ENCODE data around the gene AIFM1.

The AIFM1 gene

DNA sequence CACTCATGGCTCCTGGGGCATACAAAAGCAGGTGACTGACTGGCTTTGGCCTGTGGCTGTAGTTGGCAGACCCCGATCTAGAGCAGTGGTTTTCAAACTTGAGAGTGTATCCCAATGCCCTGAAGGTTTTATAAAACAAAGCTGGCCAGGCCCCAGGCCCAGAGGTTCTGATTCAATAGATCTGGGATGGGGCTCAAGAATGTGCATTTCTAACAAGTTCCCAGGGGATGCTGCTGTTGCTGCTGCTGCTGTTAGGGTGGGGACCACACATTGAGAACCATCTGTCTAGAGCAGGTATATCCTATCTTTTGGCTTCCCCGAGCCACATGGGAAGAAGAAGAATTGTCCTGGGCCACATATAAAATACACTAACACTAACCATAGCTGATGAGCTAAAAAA, 7.3 kb downstream of the AIFM1 start:
- Mint-ChIP-seq H3K4me1 (peaks cover 26% of the 10 kb centered on the region), H3K27me3 (no peaks in the 10 kb centered on the region), H3K4me3 (no peak overlapping the region), H3K27ac (no peak overlapping the region), H3K36me3 (ENCODE audit: low read depth) (peaks cover 9% of the 10 kb centered on the region), H3K9me3 (no peaks in the 10 kb centered on the region)
- DNase-seq = no peak
- no peak for ATAC-seq

DNA sequence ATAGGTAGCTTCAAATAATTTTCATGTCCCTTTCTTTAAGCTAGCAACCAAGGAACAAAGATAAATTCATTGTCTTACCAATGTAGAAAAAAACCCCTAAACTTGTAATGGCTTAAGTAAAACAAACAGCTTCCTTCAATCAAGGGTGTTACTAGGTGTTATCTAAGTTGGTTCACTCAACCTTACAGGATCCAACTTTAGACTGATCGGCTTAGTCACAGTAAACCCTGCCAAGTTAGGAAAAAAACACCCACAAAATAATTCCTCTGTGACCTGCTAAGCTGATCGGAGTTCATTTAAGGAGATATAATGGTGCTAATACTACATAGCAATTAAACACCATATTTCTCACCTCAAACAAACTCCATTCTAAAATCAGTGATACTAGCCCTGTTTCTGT, 10.1 kb downstream of the AIFM1 start:
- no peaks in the 10 kb centered on the region for H3K27me3 Mint-ChIP-seq
- DNase-seq (no peak), ATAC-seq (no peak)
- no peak overlapping the region for H3K27ac Mint-ChIP-seq
- H3K4me1 Mint-ChIP-seq = peaks cover 13% of the 10 kb centered on the region
- H3K9me3 Mint-ChIP-seq = no peaks in the 10 kb centered on the region
- H3K36me3 Mint-ChIP-seq (ENCODE audit: low read depth) = peaks cover 9% of the 10 kb centered on the region
- H3K4me3 Mint-ChIP-seq = no peak overlapping the region

DNA sequence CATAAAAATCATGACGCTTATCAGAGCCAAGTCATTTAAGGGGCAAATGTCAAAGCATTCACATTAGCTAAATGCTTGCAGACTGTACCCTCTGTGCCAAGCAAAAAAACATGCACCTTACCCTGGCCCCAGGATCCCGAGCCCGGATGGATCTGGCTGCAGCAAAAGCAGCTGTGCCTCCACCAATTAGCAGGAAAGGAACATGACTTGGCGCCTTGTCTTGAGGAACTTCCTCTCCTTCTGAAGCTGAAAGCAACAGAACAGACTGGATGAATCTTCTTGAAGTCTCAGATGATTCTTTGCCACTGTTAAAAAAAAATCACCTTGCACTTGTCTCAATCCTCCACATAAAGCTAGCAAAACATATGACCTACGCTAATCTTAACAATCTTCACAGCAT, 18.0 kb downstream of the AIFM1 start:
- Mint-ChIP-seq H3K9me3 (no peaks in the 10 kb centered on the region), H3K4me1 (no peaks in the 10 kb centered on the region), H3K4me3 (no peak overlapping the region)

DNA sequence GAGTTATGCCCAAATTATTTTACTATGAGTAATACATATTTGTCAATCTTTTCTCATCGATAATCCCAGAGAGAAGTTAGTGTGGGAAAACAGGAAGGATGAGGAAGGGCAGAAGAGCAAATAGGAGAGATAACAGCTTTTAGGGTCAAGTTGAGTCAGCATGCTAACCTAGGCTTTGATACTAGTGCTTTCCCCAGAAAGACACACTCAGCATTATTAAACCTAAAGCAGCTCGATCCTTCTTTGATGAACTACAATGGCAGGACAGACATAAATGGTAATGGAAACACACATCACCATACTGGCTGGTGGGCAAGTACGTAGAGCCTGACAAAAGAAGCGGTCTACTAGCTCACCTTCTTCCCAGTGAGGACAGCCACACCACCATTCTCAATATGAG, 20.5 kb downstream of the AIFM1 start:
- peaks cover 27% of the 10 kb centered on the region for H3K36me3 Mint-ChIP-seq (ENCODE audit: low read depth)
- ATAC-seq (no peak), DNase-seq (no peak)
- no peak overlapping the region for H3K4me3 Mint-ChIP-seq
- no peaks in the 10 kb centered on the region for H3K9me3 Mint-ChIP-seq
- no peaks in the 10 kb centered on the region for H3K4me1 Mint-ChIP-seq
- H3K27me3 Mint-ChIP-seq = no peaks in the 10 kb centered on the region
- no peak overlapping the region for H3K27ac Mint-ChIP-seq

More for the DNA sequence above, 18.0 kb downstream of the AIFM1 start:
- ATAC-seq (no peak), DNase-seq (no peak)
- Mint-ChIP-seq H3K36me3 (ENCODE audit: low read depth) (peaks cover 23% of the 10 kb centered on the region), H3K27ac (no peak overlapping the region), H3K27me3 (no peaks in the 10 kb centered on the region)

DNA sequence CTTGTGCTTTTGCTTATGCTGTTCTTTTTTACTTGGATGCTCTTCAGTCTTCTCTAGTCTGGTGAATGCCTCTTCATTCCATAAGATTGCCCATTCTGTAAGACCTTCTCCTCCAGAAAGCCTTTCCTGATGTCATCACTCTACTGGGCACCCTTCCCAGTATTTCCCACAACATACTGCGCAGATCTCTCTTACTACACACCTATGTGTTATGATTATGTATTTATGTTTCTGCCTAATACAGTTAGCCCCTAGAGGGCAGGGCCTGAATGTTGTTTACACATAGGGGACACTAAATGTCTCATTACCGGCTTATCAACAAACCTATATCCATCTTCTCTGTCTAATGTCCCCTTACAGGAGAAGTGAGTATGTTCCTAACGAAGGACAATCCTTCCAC, 21.1 kb downstream of the AIFM1 start:
- H3K27me3 Mint-ChIP-seq = no peaks in the 10 kb centered on the region
- H3K27ac Mint-ChIP-seq = no peak overlapping the region
- no peak overlapping the region for H3K4me3 Mint-ChIP-seq
- no peaks in the 10 kb centered on the region for H3K4me1 Mint-ChIP-seq
- DNase-seq (no peak), ATAC-seq (no peak)
- H3K9me3 Mint-ChIP-seq = no peaks in the 10 kb centered on the region
- H3K36me3 Mint-ChIP-seq (ENCODE audit: low read depth) = peaks cover 29% of the 10 kb centered on the region

DNA sequence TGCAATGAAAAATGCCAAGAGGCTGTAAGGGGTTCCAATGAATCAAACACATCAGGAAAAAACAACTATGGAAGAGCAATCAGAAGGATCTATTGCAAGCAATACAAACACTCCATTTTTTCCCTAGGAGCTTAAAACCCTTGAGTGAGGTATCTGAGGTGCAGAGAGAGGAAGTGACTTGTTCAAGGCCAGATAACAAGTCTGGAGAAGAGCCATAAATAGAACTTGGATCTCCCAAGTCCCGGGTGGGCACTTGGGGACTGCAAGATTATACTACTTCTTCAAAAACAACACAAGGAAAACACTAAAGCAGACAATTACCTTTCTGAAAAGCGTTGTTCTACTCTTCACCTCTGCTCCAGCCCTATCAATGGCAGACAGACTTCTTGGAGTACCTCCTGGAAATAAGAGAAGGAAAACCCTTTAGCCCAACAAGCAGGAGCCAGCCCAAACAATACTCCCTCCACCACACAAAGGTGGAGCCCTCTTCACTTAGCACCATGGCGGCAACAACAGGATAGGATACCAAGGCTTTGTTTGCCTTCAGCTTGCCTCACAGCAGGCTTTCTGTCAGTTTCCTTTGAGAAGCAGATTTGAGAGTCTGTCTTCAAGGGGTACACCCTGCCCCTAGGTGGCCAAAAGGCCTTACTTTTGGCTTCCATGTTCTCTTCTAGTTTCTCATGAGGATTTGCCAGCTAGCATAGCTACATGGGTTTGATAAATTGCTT, 26.0 kb downstream of the AIFM1 start:
- no peak overlapping the region for H3K27ac Mint-ChIP-seq
- H3K36me3 Mint-ChIP-seq (ENCODE audit: low read depth) = peaks cover 34% of the 10 kb centered on the region

DNA sequence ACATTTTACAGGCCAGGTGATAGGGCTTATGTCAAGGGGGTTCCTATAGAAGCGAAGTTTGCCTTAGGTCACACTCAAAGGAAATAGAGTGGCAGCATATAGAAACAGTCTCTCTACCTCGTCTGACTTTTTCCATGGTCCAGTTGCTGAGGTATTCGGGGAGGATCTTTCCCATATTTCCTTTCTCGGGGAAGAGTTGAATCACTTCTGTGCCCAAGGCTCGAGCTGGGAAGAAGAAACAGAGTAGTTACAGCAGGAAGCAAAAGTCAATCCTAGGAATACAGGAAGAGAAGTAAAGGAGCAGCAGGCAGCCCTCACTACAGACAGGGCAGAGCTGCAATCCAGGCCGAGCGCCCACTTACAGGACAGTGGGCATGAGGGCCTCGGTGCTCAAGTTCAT, 28.7 kb downstream of the AIFM1 start:
- Mint-ChIP-seq H3K4me3 (no peak overlapping the region), H3K27me3 (no peaks in the 10 kb centered on the region), H3K4me1 (no peaks in the 10 kb centered on the region), H3K9me3 (no peaks in the 10 kb centered on the region), H3K27ac (no peak overlapping the region), H3K36me3 (ENCODE audit: low read depth) (peaks cover 22% of the 10 kb centered on the region)
- ATAC-seq (no peak), DNase-seq (no peak)

More for the DNA sequence above, 26.0 kb downstream of the AIFM1 start:
- DNase-seq = no peak
- ATAC-seq = no peak
- Mint-ChIP-seq H3K4me1 (no peaks in the 10 kb centered on the region), H3K4me3 (no peak overlapping the region), H3K27me3 (no peaks in the 10 kb centered on the region), H3K9me3 (no peaks in the 10 kb centered on the region)

DNA sequence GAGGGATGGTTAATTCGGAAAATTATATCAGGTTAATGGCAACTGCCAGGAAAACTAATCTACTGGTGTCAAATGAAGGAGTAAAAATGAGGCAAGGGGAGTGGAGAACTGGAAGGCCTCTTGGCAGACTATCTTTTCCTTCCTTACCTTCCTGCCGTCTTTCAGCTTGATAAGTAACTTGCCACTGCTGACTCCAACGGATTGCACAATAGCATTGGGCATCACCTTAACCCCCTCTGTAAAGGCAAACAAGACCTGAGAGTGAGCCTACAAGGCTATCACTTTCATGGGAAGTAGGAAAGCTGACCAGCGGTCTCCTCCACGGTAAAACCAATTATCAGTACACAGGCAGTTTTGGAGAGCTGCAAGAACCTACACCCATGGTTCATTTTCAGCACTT, 29.1 kb downstream of the AIFM1 start:
- Mint-ChIP-seq H3K27ac (no peak overlapping the region), H3K27me3 (no peaks in the 10 kb centered on the region), H3K4me1 (no peaks in the 10 kb centered on the region), H3K36me3 (ENCODE audit: low read depth) (peaks cover 19% of the 10 kb centered on the region), H3K4me3 (no peak overlapping the region), H3K9me3 (no peaks in the 10 kb centered on the region)
- no peak for ATAC-seq
- no peak for DNase-seq

DNA sequence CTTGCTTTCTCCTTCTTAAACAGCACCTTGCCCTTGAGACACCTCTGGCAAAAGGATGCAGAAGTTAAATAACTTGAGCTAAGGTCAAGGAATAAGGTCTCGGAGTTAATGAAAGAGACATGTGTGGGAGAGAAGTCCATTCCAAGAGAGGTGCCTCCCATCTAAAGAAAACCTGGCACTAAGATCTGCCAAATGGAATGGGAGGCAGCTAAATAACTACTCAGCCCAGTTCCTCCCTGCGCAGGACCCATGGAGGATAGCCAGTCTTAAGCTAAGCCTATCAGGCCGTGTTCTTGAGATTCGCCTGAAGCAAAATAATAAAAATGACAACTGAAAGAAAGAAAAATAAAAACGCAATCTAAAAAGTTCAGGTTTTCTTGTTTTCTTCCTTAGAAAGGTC, 34.7 kb downstream of the AIFM1 start:
- H3K9me3 Mint-ChIP-seq = no peaks in the 10 kb centered on the region
- no peak overlapping the region for H3K4me3 Mint-ChIP-seq
- H3K27ac Mint-ChIP-seq = no peak overlapping the region
- no peaks in the 10 kb centered on the region for H3K4me1 Mint-ChIP-seq
- H3K27me3 Mint-ChIP-seq = no peaks in the 10 kb centered on the region
- ATAC-seq (no peak), DNase-seq (no peak)
- peaks cover 26% of the 10 kb centered on the region for H3K36me3 Mint-ChIP-seq (ENCODE audit: low read depth)

DNA sequence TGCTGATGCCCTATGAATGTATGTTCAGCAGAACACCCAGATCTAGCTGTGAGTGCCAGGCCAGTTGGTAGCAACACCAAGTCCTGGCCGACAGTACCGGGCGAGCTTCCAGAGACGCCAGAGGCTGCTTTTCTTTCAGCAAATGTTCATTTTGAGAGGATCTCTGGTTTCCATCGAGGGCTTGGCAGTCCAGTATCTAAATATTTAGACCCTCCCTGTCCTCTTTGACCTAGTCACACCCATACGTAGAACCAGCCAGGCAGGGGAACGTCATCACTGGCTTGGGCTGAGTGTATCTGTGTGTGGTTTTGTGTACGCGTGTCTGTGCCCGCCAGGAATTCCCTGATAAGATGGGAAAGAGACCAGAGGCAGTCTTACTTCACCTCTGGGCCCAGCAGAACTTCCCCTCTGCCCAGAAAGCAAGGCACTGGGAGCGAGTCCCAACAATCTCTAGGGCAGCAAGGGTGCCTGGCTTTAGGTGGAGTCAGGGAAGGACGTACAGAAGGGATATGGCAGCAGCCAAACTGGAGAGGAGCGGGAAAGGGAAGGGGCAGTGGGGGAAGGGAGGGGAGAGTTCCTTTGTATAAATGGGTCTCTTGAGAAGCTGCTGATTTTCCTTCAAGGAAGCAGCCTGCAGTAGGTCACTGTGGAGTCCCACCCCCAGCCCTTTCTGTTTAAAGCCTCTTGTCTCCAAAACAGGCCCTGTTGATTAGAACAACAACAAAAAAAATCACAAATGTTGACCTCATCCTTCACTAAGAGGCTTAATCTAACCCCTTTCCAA, 40.4 kb downstream of the AIFM1 start:
- ATAC-seq (no peak), DNase-seq (no peak)
- no peak overlapping the region for H3K27ac Mint-ChIP-seq
- no peaks in the 10 kb centered on the region for H3K27me3 Mint-ChIP-seq
- H3K36me3 Mint-ChIP-seq (ENCODE audit: low read depth) = peaks cover 18% of the 10 kb centered on the region
- no peak overlapping the region for H3K4me3 Mint-ChIP-seq
- no peaks in the 10 kb centered on the region for H3K9me3 Mint-ChIP-seq
- H3K4me1 Mint-ChIP-seq = peaks cover 6% of the 10 kb centered on the region

DNA sequence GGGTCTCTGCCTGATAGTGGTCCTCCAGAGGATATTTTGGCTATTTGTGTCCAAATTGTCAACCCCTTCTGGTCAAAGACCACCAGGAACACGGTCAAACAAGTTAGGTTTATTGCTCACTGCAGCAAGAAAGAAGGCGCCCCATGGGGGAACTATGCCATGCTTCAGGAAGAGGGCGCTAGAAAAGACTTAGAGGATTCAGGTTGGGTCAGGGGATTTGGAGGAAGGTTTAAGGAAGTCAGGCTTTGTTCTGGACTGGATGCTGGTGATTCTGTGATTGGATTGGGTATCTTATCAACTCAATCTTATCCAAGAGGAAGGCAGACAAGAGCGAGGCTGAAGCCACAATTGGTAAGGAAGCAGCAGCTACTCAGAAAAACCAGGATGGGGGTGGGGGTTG, 41.1 kb downstream of the AIFM1 start:
- no peak for DNase-seq

DNA sequence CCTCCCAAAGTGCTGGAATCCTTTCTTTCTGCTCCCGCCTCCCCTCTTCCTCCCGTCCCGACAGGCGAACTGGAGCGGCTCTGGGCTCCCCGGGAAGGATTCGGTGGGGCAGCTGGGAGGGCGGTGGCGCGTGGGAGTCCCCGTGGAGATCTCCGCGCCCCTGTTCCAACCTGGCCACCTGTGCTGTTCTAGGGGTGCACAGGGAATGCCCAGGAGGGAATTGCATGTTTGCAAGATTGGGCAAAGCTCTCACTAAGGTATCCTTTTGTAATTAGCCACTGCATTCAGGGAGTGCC, 44.2 kb downstream of the AIFM1 start:
- H3K4me1 Mint-ChIP-seq = peaks cover 29% of the 10 kb centered on the region
- H3K36me3 Mint-ChIP-seq (ENCODE audit: low read depth) = no peaks in the 10 kb centered on the region
- DNase-seq = no peak
- peak overlapping the region; percentile 48 for H3K4me3 Mint-ChIP-seq
- ATAC-seq = no peak
- H3K27ac Mint-ChIP-seq = no peak overlapping the region
- H3K9me3 Mint-ChIP-seq = no peaks in the 10 kb centered on the region
- H3K27me3 Mint-ChIP-seq = no peaks in the 10 kb centered on the region

More for the DNA sequence above, 41.1 kb downstream of the AIFM1 start:
- no peaks in the 10 kb centered on the region for H3K9me3 Mint-ChIP-seq
- peaks cover 13% of the 10 kb centered on the region for H3K4me1 Mint-ChIP-seq
- no peak overlapping the region for H3K4me3 Mint-ChIP-seq
- no peaks in the 10 kb centered on the region for H3K27me3 Mint-ChIP-seq
- no peak overlapping the region for H3K27ac Mint-ChIP-seq
- no peak for ATAC-seq
- H3K36me3 Mint-ChIP-seq (ENCODE audit: low read depth) = peaks cover 16% of the 10 kb centered on the region

DNA sequence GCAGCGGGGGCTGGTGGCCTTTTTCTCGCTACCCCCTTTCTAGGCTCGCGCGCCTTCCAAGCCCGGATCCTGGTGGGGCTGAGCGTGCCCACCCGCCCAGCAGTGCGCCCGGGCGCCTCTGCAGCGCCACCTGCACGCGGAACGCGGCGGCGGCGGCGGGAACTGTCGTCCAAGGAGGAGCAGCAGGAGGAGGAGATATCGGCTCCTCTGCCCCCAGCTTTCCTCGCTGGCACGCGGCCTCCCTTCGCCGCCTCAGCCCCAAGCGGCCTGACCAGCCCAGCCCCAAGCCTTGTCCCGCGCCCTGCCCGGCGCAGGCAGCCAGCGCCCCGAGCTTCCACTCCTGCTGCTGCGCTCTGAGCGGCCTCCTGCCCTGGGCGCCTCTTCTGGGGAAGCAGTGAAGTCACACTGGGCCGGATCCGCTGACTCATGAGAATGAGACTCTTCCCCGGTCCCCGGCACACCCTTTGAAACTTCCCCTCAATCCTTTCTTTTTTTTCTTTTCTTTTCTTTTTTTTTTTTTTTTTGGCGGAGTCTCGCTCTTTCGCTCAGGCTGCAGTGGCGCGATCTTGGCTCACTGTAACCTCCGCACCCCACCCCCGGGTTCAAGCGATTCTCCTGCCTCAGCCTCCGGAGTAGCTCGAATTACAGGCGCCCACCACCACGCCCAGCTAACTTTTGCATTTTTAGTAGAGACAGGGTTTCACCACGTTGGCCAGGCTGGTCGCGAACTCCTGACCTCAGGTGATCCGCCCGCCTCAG, 44.7 kb downstream of the AIFM1 start:
- H3K9me3 Mint-ChIP-seq = no peaks in the 10 kb centered on the region
- ATAC-seq = peak; percentile 86
- peaks cover 29% of the 10 kb centered on the region for H3K4me1 Mint-ChIP-seq
- no peaks in the 10 kb centered on the region for H3K27me3 Mint-ChIP-seq
- H3K36me3 Mint-ChIP-seq (ENCODE audit: low read depth) = no peaks in the 10 kb centered on the region
- no peak overlapping the region for H3K27ac Mint-ChIP-seq
- H3K4me3 Mint-ChIP-seq = peak overlapping the region; percentile 48
- DNase-seq = peak; percentile 64

DNA sequence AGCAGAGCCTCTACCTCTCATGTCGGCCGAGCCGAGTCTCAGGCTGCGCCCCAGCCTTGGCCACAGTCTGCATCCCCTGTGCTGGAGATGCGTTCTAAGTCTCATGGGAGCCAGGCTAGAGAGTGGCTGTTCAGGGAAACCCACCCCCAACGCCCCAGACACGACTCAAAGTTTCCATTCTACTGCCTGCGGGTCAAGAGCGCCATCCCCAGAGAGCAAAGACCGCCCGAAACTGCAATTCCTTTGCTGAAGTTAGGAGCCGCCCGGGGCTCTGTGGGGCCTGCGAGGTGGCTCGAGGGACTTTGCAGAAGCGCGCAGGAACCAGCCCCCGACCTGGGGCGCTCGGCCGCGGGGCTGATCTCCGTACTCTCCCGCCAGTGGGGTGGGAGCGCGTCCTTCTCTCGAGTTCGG, 45.3 kb downstream of the AIFM1 start:
- ATAC-seq (peak; percentile 57), DNase-seq (peak; percentile 23)
- H3K27me3 Mint-ChIP-seq = no peaks in the 10 kb centered on the region
- H3K27ac Mint-ChIP-seq = no peak overlapping the region
- H3K4me3 Mint-ChIP-seq = peak overlapping the region; percentile 48
- peaks cover 31% of the 10 kb centered on the region for H3K4me1 Mint-ChIP-seq
- no peaks in the 10 kb centered on the region for H3K36me3 Mint-ChIP-seq (ENCODE audit: low read depth)
- H3K9me3 Mint-ChIP-seq = no peaks in the 10 kb centered on the region

Data from activated naive CD8-positive, alpha-beta T cell treated with anti-CD3 and anti-CD28 coated beads, Interleukin-2, amount 50 U/mL, for 24 hours (primary cell).